ENCODE measurements around the gene JADE1.

Gene JADE1

GRCh38 chr4:128841402-128841801 lies 31.9 kb downstream of the JADE1 start:
- TF ChIP-seq GATA3 (IDR thresholded peaks at IDR 0.05; ENCODE audit: low read depth, low read length) (no peak), GATA2 (IDR thresholded peaks at IDR 0.05; ENCODE audit: low read depth, low read length) (no peak)

- no peak for TF ChIP-seq GATA2 (IDR thresholded peaks at IDR 0.05; ENCODE audit: low read depth, low read length)
- TF ChIP-seq GATA3 (IDR thresholded peaks at IDR 0.05; ENCODE audit: low read depth, low read length), result no peak
Measured at GRCh38 chr4:128844931-128845330, 35.4 kb downstream of the JADE1 start.

GRCh38 chr4:128846063-128846462 lies 36.6 kb downstream of the JADE1 start:
- no peak for TF ChIP-seq GATA3 (IDR thresholded peaks at IDR 0.05; ENCODE audit: low read depth, low read length)
- no peak for TF ChIP-seq GATA2 (IDR thresholded peaks at IDR 0.05; ENCODE audit: low read depth, low read length)

GRCh38 chr4:128847082-128847724 lies 37.7 kb downstream of the JADE1 start:
- TF ChIP-seq GATA2 (IDR thresholded peaks at IDR 0.05; ENCODE audit: low read depth, low read length), result no peak
- TF ChIP-seq GATA3 (IDR thresholded peaks at IDR 0.05; ENCODE audit: low read depth, low read length), result no peak

- TF ChIP-seq GATA3 (IDR thresholded peaks at IDR 0.05; ENCODE audit: low read depth, low read length) (no peak), GATA2 (IDR thresholded peaks at IDR 0.05; ENCODE audit: low read depth, low read length) (no peak)
Measured at GRCh38 chr4:128848461-128848860, 39.0 kb downstream of the JADE1 start.

GRCh38 chr4:128850252-128850651 lies 40.8 kb downstream of the JADE1 start:
- TF ChIP-seq GATA3 (IDR thresholded peaks at IDR 0.05; ENCODE audit: low read depth, low read length) (no peak), GATA2 (IDR thresholded peaks at IDR 0.05; ENCODE audit: low read depth, low read length) (no peak)

- TF ChIP-seq GATA3 (IDR thresholded peaks at IDR 0.05; ENCODE audit: low read depth, low read length) (no peak), GATA2 (IDR thresholded peaks at IDR 0.05; ENCODE audit: low read depth, low read length) (no peak)
Measured at GRCh38 chr4:128853741-128854140, 44.2 kb downstream of the JADE1 start.

GRCh38 chr4:128854433-128854832 lies 44.9 kb downstream of the JADE1 start:
- TF ChIP-seq GATA2 (IDR thresholded peaks at IDR 0.05; ENCODE audit: low read depth, low read length) (no peak), GATA3 (IDR thresholded peaks at IDR 0.05; ENCODE audit: low read depth, low read length) (no peak)

- TF ChIP-seq GATA3 (IDR thresholded peaks at IDR 0.05; ENCODE audit: low read depth, low read length) (no peak), GATA2 (IDR thresholded peaks at IDR 0.05; ENCODE audit: low read depth, low read length) (no peak)
Measured at GRCh38 chr4:128855621-128856020, 46.1 kb downstream of the JADE1 start.

- no peak for TF ChIP-seq GATA3 (IDR thresholded peaks at IDR 0.05; ENCODE audit: low read depth, low read length)
- TF ChIP-seq GATA2 (IDR thresholded peaks at IDR 0.05; ENCODE audit: low read depth, low read length), result no peak
Measured at GRCh38 chr4:128856246-128856645, 46.7 kb downstream of the JADE1 start.

- no peak for TF ChIP-seq GATA3 (IDR thresholded peaks at IDR 0.05; ENCODE audit: low read depth, low read length)
- TF ChIP-seq GATA2 (IDR thresholded peaks at IDR 0.05; ENCODE audit: low read depth, low read length), result no peak
Measured at GRCh38 chr4:128858879-128859671, 49.6 kb downstream of the JADE1 start.

- no peak for TF ChIP-seq GATA3 (IDR thresholded peaks at IDR 0.05; ENCODE audit: low read depth, low read length)
- no peak for TF ChIP-seq GATA2 (IDR thresholded peaks at IDR 0.05; ENCODE audit: low read depth, low read length)
Measured at GRCh38 chr4:128859887-128860677, 50.6 kb downstream of the JADE1 start.

- no peak for TF ChIP-seq GATA3 (IDR thresholded peaks at IDR 0.05; ENCODE audit: low read depth, low read length)
- TF ChIP-seq GATA2 (IDR thresholded peaks at IDR 0.05; ENCODE audit: low read depth, low read length), result no peak
Measured at GRCh38 chr4:128861856-128862518, 52.5 kb downstream of the JADE1 start.

All from SH-SY5Y (cell line).